ENCODE measurements around the gene ARL15.

DNA sequence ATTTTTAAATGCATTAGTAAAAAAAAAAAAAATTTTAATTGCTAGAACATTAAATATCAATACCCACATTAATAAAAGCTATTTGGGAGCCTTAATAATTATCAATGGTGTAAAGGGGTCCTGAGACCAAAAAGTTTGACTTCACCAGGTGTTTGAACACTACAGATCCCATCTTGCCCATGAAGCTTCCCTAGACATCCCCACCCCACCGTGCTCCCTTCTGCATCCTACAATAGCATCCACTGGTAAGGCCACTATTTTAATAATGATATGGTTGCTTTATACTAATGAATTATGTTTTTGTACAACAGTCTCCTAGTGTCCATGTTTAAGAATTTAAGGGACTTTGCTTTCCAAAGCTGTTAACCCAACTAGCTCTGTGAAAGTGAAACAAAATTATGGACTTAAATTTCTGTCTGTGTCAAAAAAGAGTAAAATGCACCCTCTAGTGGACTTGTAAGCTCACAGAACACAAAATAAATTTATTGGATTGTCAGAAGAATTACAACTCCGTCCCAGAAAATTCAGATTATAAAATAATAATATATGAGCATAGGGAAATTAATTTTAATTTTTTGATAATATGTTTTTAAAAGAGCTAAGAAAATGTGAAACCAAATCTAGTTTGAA, 76.0 kb downstream of the ARL15 start:
- TF ChIP-seq, protein P1, sequence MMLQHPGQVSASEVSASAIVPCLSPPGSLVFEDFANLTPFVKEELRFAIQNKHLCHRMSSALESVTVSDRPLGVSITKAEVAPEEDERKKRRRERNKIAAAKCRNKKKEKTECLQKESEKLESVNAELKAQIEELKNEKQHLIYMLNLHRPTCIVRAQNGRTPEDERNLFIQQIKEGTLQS (IDR thresholded peaks at IDR 0.05): no peak
- no peak for TF ChIP-seq EGR1 (IDR thresholded peaks at IDR 0.05; ENCODE audit: low read depth in 2 of 2)
- TF ChIP-seq, protein P2, sequence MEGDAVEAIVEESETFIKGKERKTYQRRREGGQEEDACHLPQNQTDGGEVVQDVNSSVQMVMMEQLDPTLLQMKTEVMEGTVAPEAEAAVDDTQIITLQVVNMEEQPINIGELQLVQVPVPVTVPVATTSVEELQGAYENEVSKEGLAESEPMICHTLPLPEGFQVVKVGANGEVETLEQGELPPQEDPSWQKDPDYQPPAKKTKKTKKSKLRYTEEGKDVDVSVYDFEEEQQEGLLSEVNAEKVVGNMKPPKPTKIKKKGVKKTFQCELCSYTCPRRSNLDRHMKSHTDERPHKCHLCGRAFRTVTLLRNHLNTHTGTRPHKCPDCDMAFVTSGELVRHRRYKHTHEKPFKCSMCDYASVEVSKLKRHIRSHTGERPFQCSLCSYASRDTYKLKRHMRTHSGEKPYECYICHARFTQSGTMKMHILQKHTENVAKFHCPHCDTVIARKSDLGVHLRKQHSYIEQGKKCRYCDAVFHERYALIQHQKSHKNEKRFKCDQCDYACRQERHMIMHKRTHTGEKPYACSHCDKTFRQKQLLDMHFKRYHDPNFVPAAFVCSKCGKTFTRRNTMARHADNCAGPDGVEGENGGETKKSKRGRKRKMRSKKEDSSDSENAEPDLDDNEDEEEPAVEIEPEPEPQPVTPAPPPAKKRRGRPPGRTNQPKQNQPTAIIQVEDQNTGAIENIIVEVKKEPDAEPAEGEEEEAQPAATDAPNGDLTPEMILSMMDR (IDR thresholded peaks at IDR 0.05; ENCODE audit: low read depth, low read length, missing input control): peak; percentile 52
- no peak for TF ChIP-seq TAF1 (conservative IDR thresholded peaks at IDR 0.05)
- TF ChIP-seq RAD21 (IDR thresholded peaks at IDR 0.05): peak; percentile 74 to 79
- TF ChIP-seq, protein P3, sequence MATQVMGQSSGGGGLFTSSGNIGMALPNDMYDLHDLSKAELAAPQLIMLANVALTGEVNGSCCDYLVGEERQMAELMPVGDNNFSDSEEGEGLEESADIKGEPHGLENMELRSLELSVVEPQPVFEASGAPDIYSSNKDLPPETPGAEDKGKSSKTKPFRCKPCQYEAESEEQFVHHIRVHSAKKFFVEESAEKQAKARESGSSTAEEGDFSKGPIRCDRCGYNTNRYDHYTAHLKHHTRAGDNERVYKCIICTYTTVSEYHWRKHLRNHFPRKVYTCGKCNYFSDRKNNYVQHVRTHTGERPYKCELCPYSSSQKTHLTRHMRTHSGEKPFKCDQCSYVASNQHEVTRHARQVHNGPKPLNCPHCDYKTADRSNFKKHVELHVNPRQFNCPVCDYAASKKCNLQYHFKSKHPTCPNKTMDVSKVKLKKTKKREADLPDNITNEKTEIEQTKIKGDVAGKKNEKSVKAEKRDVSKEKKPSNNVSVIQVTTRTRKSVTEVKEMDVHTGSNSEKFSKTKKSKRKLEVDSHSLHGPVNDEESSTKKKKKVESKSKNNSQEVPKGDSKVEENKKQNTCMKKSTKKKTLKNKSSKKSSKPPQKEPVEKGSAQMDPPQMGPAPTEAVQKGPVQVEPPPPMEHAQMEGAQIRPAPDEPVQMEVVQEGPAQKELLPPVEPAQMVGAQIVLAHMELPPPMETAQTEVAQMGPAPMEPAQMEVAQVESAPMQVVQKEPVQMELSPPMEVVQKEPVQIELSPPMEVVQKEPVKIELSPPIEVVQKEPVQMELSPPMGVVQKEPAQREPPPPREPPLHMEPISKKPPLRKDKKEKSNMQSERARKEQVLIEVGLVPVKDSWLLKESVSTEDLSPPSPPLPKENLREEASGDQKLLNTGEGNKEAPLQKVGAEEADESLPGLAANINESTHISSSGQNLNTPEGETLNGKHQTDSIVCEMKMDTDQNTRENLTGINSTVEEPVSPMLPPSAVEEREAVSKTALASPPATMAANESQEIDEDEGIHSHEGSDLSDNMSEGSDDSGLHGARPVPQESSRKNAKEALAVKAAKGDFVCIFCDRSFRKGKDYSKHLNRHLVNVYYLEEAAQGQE (IDR thresholded peaks at IDR 0.05): no peak
- TF ChIP-seq YY1 (IDR thresholded peaks at IDR 0.05): no peak
- TF ChIP-seq, protein P4, sequence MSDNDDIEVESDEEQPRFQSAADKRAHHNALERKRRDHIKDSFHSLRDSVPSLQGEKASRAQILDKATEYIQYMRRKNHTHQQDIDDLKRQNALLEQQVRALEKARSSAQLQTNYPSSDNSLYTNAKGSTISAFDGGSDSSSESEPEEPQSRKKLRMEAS (IDR thresholded peaks at IDR 0.05): no peak
- no peak for TF ChIP-seq NR2F2 (IDR thresholded peaks at IDR 0.05)
- no peak for TF ChIP-seq GABPA (IDR thresholded peaks at IDR 0.05 in 1 of 2, conservative IDR thresholded peaks at IDR 0.05 in 1 of 2)
- TF ChIP-seq HNF4A (conservative IDR thresholded peaks at IDR 0.05): no peak
- TF ChIP-seq JUND (IDR thresholded peaks at IDR 0.05): no peak
- TF ChIP-seq SP1 (IDR thresholded peaks at IDR 0.05): no peak
- no peak for TF ChIP-seq FOXA2 (IDR thresholded peaks at IDR 0.05)

Data from liver (tissue), 3 donors.